ENCODE results near the gene KCNH8. TPM values are rescaled to one million over a fixed set of nuclear protein-coding genes. Genes with fewer than 3 reads are reported as not detected.

KCNH8 gene
- total RNA-seq, 2 experiments from 2014 or later = 0.44 to 0.59 TPM

GRCh38 chr3:19384868-19385267, 236.6 kb downstream of the KCNH8 start:
- no peaks in the 10 kb centered on the region for H3K9me2 ChIP-seq (ENCODE audit: insufficient read depth, low read length)

GRCh38 chr3:19392150-19392549, 243.8 kb downstream of the KCNH8 start:
- H3K4me1 ChIP-seq (ENCODE audit: insufficient read depth, low read length, poor library complexity, severe bottlenecking) = no peaks in the 10 kb centered on the region
- H3K79me2 ChIP-seq (ENCODE audit: insufficient read depth, low read depth, low read length) = no peaks in the 10 kb centered on the region
- H3K4me3 ChIP-seq (ENCODE audit: low read depth, low read length, poor library complexity, severe bottlenecking) = no peak overlapping the region
- H3K27ac ChIP-seq (ENCODE audit: low read depth, low read length, poor library complexity, severe bottlenecking) = no peak overlapping the region
- no peak overlapping the region for H2AFZ ChIP-seq (ENCODE audit: low read length)
- BruUV-seq (replicated peaks) = no TSS peak
- no peak overlapping the region for H3K4me2 ChIP-seq (ENCODE audit: low read length)
- DNase-seq (ENCODE audit: low spot score) = no peak
- CTCF ChIA-PET (ENCODE audit: unreplicated experiment) = no interaction called here
- H4K20me1 ChIP-seq (ENCODE audit: insufficient read depth, low read length) = no peaks in the 10 kb centered on the region
- no peaks in the 10 kb centered on the region; the same call in 1 of the 2 replicates for H3K9me2 ChIP-seq (ENCODE audit: insufficient read depth, low read length)
- TF ChIP-seq, protein P1, sequence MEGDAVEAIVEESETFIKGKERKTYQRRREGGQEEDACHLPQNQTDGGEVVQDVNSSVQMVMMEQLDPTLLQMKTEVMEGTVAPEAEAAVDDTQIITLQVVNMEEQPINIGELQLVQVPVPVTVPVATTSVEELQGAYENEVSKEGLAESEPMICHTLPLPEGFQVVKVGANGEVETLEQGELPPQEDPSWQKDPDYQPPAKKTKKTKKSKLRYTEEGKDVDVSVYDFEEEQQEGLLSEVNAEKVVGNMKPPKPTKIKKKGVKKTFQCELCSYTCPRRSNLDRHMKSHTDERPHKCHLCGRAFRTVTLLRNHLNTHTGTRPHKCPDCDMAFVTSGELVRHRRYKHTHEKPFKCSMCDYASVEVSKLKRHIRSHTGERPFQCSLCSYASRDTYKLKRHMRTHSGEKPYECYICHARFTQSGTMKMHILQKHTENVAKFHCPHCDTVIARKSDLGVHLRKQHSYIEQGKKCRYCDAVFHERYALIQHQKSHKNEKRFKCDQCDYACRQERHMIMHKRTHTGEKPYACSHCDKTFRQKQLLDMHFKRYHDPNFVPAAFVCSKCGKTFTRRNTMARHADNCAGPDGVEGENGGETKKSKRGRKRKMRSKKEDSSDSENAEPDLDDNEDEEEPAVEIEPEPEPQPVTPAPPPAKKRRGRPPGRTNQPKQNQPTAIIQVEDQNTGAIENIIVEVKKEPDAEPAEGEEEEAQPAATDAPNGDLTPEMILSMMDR (conservative IDR thresholded peaks at IDR 0.05; ENCODE audit: low read length) = no peak
- TF ChIP-seq EZH2phosphoT487 (IDR thresholded peaks at IDR 0.05; ENCODE audit: borderline replicate concordance, low read depth, low read length) = no peak
- intact Hi-C loops (cut with micrococcal nuclease; ENCODE audit: unreplicated experiment) = no loop called here
- H3K9me3 ChIP-seq (ENCODE audit: low read length) = no peaks in the 10 kb centered on the region
- H3K36me3 ChIP-seq (ENCODE audit: insufficient read depth, low read length) = no peaks in the 10 kb centered on the region
- POLR2A ChIA-PET = interaction anchor here (0.5 kb wide), 1 partner anchor 726 kb away, joined by 3 read pairs; no protein-coding TSS in a partner anchor

More at GRCh38 chr3:19384868-19385267, 236.6 kb downstream of the KCNH8 start:
- H4K20me1 ChIP-seq (ENCODE audit: insufficient read depth, low read length) = no peaks in the 10 kb centered on the region
- intact Hi-C loops (cut with micrococcal nuclease; ENCODE audit: unreplicated experiment) = no loop called here
- no peaks in the 10 kb centered on the region for H3K79me2 ChIP-seq (ENCODE audit: insufficient read depth, low read depth, low read length)
- no peak overlapping the region for H2AFZ ChIP-seq (ENCODE audit: low read length)
- no peak for TF ChIP-seq EZH2phosphoT487 (IDR thresholded peaks at IDR 0.05; ENCODE audit: borderline replicate concordance, low read depth, low read length)
- TF ChIP-seq, protein P1 (conservative IDR thresholded peaks at IDR 0.05; ENCODE audit: low read length) = no peak
- no peak overlapping the region for H3K27ac ChIP-seq (ENCODE audit: low read depth, low read length, poor library complexity, severe bottlenecking)
- ChIA-PET CTCF (ENCODE audit: unreplicated experiment) (no interaction called here), POLR2A (interaction anchor here (0.6 to 1.3 kb wide), 3 partner anchors 14 to 213 kb away, joined by 3 to 5 read pairs (median 3); no protein-coding TSS in a partner anchor)
- no peaks in the 10 kb centered on the region for H3K4me1 ChIP-seq (ENCODE audit: insufficient read depth, low read length, poor library complexity, severe bottlenecking)
- no peak overlapping the region for H3K4me2 ChIP-seq (ENCODE audit: low read length)
- H3K4me3 ChIP-seq (ENCODE audit: low read depth, low read length, poor library complexity, severe bottlenecking) = no peak overlapping the region
- BruUV-seq (replicated peaks) = no TSS peak
- no peak for DNase-seq (ENCODE audit: low spot score)
- H3K9me3 ChIP-seq (ENCODE audit: low read length) = no peaks in the 10 kb centered on the region
- H3K36me3 ChIP-seq (ENCODE audit: insufficient read depth, low read length) = no peaks in the 10 kb centered on the region

DNA sequence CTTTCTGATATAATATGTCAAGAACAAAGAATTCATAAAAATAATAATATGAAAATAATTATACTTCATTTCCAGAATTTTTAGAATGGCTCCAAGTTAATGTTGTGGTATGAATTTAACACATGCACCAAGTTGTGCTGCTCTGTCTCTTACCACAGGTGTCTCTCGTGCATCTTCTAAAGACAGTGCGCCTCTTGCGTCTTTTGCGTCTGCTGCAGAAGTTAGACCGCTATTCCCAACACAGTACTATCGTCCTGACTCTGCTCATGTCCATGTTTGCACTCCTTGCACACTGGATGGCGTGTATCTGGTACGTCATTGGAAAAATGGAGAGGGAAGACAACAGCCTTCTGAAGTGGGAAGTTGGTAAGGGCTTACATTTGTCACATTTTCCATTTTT, 246.6 kb downstream of the KCNH8 start:
- intact Hi-C loops (cut with micrococcal nuclease; ENCODE audit: unreplicated experiment) = no loop called here
- H3K9me3 ChIP-seq (ENCODE audit: low read length) = no peaks in the 10 kb centered on the region
- DNase-seq (ENCODE audit: low spot score) = no peak
- no peak overlapping the region for H3K27ac ChIP-seq (ENCODE audit: low read depth, low read length, poor library complexity, severe bottlenecking)
- no peak overlapping the region for H3K4me2 ChIP-seq (ENCODE audit: low read length)
- ChIA-PET CTCF (ENCODE audit: unreplicated experiment) (no interaction called here), POLR2A (no interaction called here)
- BruUV-seq (replicated peaks) = no TSS peak
- no peaks in the 10 kb centered on the region for H4K20me1 ChIP-seq (ENCODE audit: insufficient read depth, low read length)
- H2AFZ ChIP-seq (ENCODE audit: low read length) = no peak overlapping the region
- H3K36me3 ChIP-seq (ENCODE audit: insufficient read depth, low read length) = no peaks in the 10 kb centered on the region
- TF ChIP-seq EZH2phosphoT487 (IDR thresholded peaks at IDR 0.05; ENCODE audit: borderline replicate concordance, low read depth, low read length) = no peak
- TF ChIP-seq, protein P1 (conservative IDR thresholded peaks at IDR 0.05; ENCODE audit: low read length) = no peak
- H3K9me2 ChIP-seq (ENCODE audit: insufficient read depth, low read length) = no peaks in the 10 kb centered on the region; the same call in 1 of the 2 replicates
- no peak overlapping the region for H3K4me3 ChIP-seq (ENCODE audit: low read depth, low read length, poor library complexity, severe bottlenecking)
- H3K4me1 ChIP-seq (ENCODE audit: insufficient read depth, low read length, poor library complexity, severe bottlenecking) = no peaks in the 10 kb centered on the region
- H3K79me2 ChIP-seq (ENCODE audit: insufficient read depth, low read depth, low read length) = no peaks in the 10 kb centered on the region

Measured in OCI-LY7 (cell line).